Ramos (cell line): Measurements from ENCODE around the gene ACSL1.
"Not testable (repeated sequence)": the region's sequence is repeated elsewhere in the genome, so short reads cannot be mapped to it uniquely, and the experiment has no call there.

Experiments used
- in situ Hi-C: fragments of 300-500 bp; cut with MboI; formaldehyde crosslinking; loops from one replicate; pipeline ENCODE4 v1.14.3; 2022; ENCODE audit warnings: low sequenced_read_pairs; ENCODE audit not compliant: unreplicated experiment

ACSL1 gene

GRCh38 chr4:184793735-184794355 lies 31.9 kb downstream of the ACSL1 start:
- in situ Hi-C loops = no loop called here

- in situ Hi-C loops = no loop called here
These were observed 32.7 kb downstream of the ACSL1 start for GRCh38 chr4:184792950-184793555.

- in situ Hi-C loops = no loop called here
These were observed 33.4 kb downstream of the ACSL1 start for GRCh38 chr4:184792334-184792733.

GRCh38 chr4:184790826-184791225 lies 34.9 kb downstream of the ACSL1 start:
- in situ Hi-C loops = no loop called here

GRCh38 chr4:184787766-184788503 lies 37.8 kb downstream of the ACSL1 start:
- in situ Hi-C loops = no loop called here

GRCh38 chr4:184785813-184786212 lies 40.0 kb downstream of the ACSL1 start:
- in situ Hi-C loops = no loop called here

GRCh38 chr4:184784628-184785257 lies 41.0 kb downstream of the ACSL1 start:
- in situ Hi-C loops = no loop called here

GRCh38 chr4:184782731-184783373 lies 42.9 kb downstream of the ACSL1 start:
- in situ Hi-C loops = no loop called here

GRCh38 chr4:184779160-184779559 lies 46.6 kb downstream of the ACSL1 start:
- in situ Hi-C loops = not testable (repeated sequence)

GRCh38 chr4:184778325-184778724 lies 47.4 kb downstream of the ACSL1 start:
- in situ Hi-C loops = no loop called here

- in situ Hi-C loops = no loop called here
These were observed 48.9 kb downstream of the ACSL1 start for GRCh38 chr4:184776821-184777220.

- in situ Hi-C loops = no loop called here
These were observed 49.8 kb downstream of the ACSL1 start for GRCh38 chr4:184775854-184776555.

- in situ Hi-C loops = no loop called here
These were observed 51.6 kb downstream of the ACSL1 start for GRCh38 chr4:184774152-184774551.

- in situ Hi-C loops = no loop called here
These were observed 54.4 kb downstream of the ACSL1 start for GRCh38 chr4:184771416-184771815.

- in situ Hi-C loops = no loop called here
These were observed 56.5 kb downstream of the ACSL1 start for GRCh38 chr4:184769141-184769765.

- in situ Hi-C loops = no loop called here
These were observed 57.5 kb downstream of the ACSL1 start for GRCh38 chr4:184768296-184768695.

- in situ Hi-C loops = no loop called here
These were observed 59.3 kb downstream of the ACSL1 start for GRCh38 chr4:184766446-184766845.

- in situ Hi-C loops = no loop called here
These were observed 60.1 kb downstream of the ACSL1 start for GRCh38 chr4:184765473-184766340.

GRCh38 chr4:184764601-184765000 lies 61.2 kb downstream of the ACSL1 start:
- in situ Hi-C loops = no loop called here
